Keratinocyte (primary cell): ENCODE results near the gene GJD3. TPM values are rescaled to one million over a fixed set of nuclear protein-coding genes. Genes with fewer than 3 reads are reported as not detected.

Experiments
- DNase-seq: peaks from one replicate; pipeline ENCODE4 v3.0.0-alpha.2; 2011; ENCODE audit warnings: low read depth, missing footprints, low spot score
- FAIRE-seq: peaks from 2 replicates; lab custom pipeline; 2011; peaks lifted over from hg19 to GRCh38; lab: Jason Lieb, UNC
- H2AFZ ChIP-seq: 2 replicates; pipeline ENCODE4 v1.6.0; 2012; ENCODE audit warnings: low read length, control low read depth, inconsistent platforms; ENCODE audit not compliant: control insufficient read depth
- H3K27ac ChIP-seq: 2 replicates; pipeline ENCODE4 v1.5.1; 2011; ENCODE audit warnings: low read length; ENCODE audit not compliant: control insufficient read depth, insufficient read depth
- H3K27me3 ChIP-seq: 3 replicates; pipeline ENCODE4 v1.6.0; 2011; ENCODE audit warnings: low read length; ENCODE audit not compliant: control insufficient read depth, insufficient read depth; ENCODE audit errors: extremely low read depth
- H3K36me3 ChIP-seq, 2 experiments: 2 replicates in 1 of 2; 3 replicates in 1 of 2; pipeline ENCODE4 v1.5.1; 2011; ENCODE audit warnings: low read length in 2 of 2, mild to moderate bottlenecking in 1 of 2; ENCODE audit not compliant: control insufficient read depth in 2 of 2, insufficient read depth in 2 of 2; ENCODE audit errors: extremely low read depth in 1 of 2
- H3K4me1 ChIP-seq: 3 replicates; pipeline ENCODE4 v1.5.1; 2011; ENCODE audit warnings: low read length; ENCODE audit not compliant: control insufficient read depth, insufficient read depth; ENCODE audit errors: extremely low read depth
- H3K4me2 ChIP-seq: 3 replicates; pipeline ENCODE4 v1.6.0; 2011; ENCODE audit warnings: low read depth, low read length; ENCODE audit not compliant: control insufficient read depth, insufficient read depth; ENCODE audit errors: extremely low read depth
- H3K4me3 ChIP-seq, 3 experiments: fragments of 200-600 bp in 1 of 3; sonication (generic) in 1 of 3; 2 replicates in 2 of 3; 3 replicates in 1 of 3; pipeline ENCODE4 v1.5.1; 2011 to 2016; ENCODE audit warnings: low read length in 3 of 3, mild to moderate bottlenecking in 3 of 3, control low read depth in 2 of 3, inconsistent platforms in 1 of 3, low read depth in 1 of 3, mixed read lengths in 1 of 3, mixed run types in 1 of 3, moderate library complexity in 1 of 3; ENCODE audit not compliant: control insufficient read depth in 2 of 3, insufficient read depth in 2 of 3; ENCODE audit errors: extremely low read depth in 1 of 3
- H3K79me2 ChIP-seq: 2 replicates; pipeline ENCODE4 v1.6.0; 2012; ENCODE audit warnings: low read length; ENCODE audit not compliant: control insufficient read depth, insufficient read depth
- H3K9ac ChIP-seq: 3 replicates; pipeline ENCODE4 v1.6.0; 2011; ENCODE audit warnings: low read length; ENCODE audit not compliant: control insufficient read depth, insufficient read depth; ENCODE audit errors: extremely low read depth
- H3K9me1 ChIP-seq: 3 replicates; pipeline ENCODE4 v1.6.0; 2011; ENCODE audit warnings: low read length; ENCODE audit not compliant: control insufficient read depth, insufficient read depth; ENCODE audit errors: extremely low read depth
- H3K9me3 ChIP-seq: 2 replicates; pipeline ENCODE4 v1.5.1; 2012; ENCODE audit warnings: low read depth, low read length; ENCODE audit not compliant: control insufficient read depth
- H4K20me1 ChIP-seq: 3 replicates; pipeline ENCODE4 v1.6.0; 2011; ENCODE audit warnings: low read length; ENCODE audit not compliant: control insufficient read depth, insufficient read depth; ENCODE audit errors: extremely low read depth
- EZH2 ChIP-seq: IDR thresholded peaks from one replicate; pipeline ENCODE4 v1.6.1; 2012; ENCODE audit warnings: inconsistent platforms, mild to moderate bottlenecking, low read length, moderate library complexity
- dilution Hi-C: fragments of 300-500 bp; cut with MboI; formaldehyde crosslinking; loops from one replicate; pipeline ENCODE4 v1.7.0; 2020; ENCODE audit warnings: low sequenced_read_pairs; ENCODE audit not compliant: extremely low pct_ligation_motif_present
- polyA plus RNA-seq, 5 experiments: library from polyadenylated mRNA; depleted of rRNA in 3 of 5; stranded (reverse) in 3 of 5; stranded (forward) in 1 of 5; unstranded in 1 of 5; fragments of >200 nt; gene quantifications; 1 replicate in 1 of 5; 2 replicates in 3 of 5; 3 replicates in 1 of 5; pipeline versions ENCODE4 v1.2.1 to v1.2.3, GENCODE V29; 2011 to 2012; ENCODE audit warnings: missing spikeins in 2 of 5, low read depth in 1 of 5, low replicate concordance in 1 of 5
- TF ChIP-seq, protein P1 (sequence below), 3 experiments: IDR thresholded peaks in 1 of 3; conservative IDR thresholded peaks in 1 of 3; optimal IDR thresholded peaks in 1 of 3; 2 replicates in 2 of 3; 3 replicates in 1 of 3; pipeline versions ENCODE3 to v1.5.1; 2011; ENCODE audit warnings: low read length in 3 of 3, mild to moderate bottlenecking in 3 of 3, moderate library complexity in 2 of 3, control low read depth in 1 of 3, inconsistent platforms in 1 of 3; ENCODE audit not compliant: insufficient read depth in 2 of 3; ENCODE audit errors: extremely low read depth in 1 of 3

The GJD3 gene
- polyA plus RNA-seq, 1 donor (not counting 4 experiments of a cell fraction or from before 2014, with no cell fraction given) = not detected

DNA sequence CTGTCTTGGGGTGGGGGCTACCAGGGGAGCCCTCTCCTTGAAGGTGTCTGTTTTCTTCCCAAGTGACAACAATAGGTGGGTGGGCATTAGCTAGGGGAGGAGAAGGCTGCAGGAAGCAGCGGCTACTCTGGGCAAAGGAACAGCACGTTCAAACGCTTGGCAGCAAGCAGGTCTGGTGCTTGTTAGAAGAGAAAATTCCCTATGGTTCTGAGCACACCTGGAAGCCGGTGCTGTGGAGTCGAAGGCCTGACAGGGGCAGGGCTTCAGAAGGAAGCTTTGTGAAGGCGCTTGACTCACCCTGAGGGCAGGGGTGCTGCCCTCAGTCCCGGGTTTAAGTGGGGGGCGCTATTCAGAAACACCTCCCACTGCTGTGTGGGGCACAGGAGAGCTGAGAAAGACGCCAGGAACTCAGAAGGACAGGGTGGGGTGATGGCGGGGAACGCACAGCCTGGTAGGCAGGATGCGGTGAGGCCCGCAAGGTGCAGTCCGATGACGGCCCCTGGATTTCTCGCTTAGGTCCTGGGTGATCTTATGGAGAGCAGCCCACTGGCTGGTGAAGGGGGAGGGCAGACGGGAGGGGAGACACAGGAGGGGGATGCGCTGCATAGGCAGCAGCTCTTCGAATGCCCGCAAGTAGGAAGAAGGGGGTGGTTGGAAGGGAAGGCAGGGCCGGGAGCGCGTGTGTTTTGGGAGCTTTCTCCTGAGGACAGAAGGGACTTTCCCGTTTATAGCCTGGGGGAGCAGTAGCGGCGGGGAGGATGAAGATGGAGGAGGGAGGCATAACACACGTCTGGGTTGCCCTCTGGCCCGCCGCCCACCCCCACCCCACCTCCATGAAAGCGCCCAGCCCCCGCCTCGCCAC lies 3.2 kb downstream of the GJD3 start:
- peaks cover 3% of the 10 kb centered on the region for H3K4me1 ChIP-seq
- dilution Hi-C loops = loop anchor here (5.0 kb wide), 1 partner anchor 59 kb away; no protein-coding TSS in a partner anchor
- H3K4me2 ChIP-seq = no peak overlapping the region
- DNase-seq (no peak), FAIRE-seq (no peak)
- no peak overlapping the region for H3K9ac ChIP-seq
- H3K9me1 ChIP-seq = no peaks in the 10 kb centered on the region
- H3K4me3 ChIP-seq = no peak overlapping the region
- no peaks in the 10 kb centered on the region for H3K9me3 ChIP-seq
- no peaks in the 10 kb centered on the region for H3K27me3 ChIP-seq
- no peak overlapping the region for H2AFZ ChIP-seq
- no peaks in the 10 kb centered on the region for H4K20me1 ChIP-seq
- H3K36me3 ChIP-seq = no peaks in the 10 kb centered on the region
- no peaks in the 10 kb centered on the region for H3K79me2 ChIP-seq
- TF ChIP-seq, protein P1, sequence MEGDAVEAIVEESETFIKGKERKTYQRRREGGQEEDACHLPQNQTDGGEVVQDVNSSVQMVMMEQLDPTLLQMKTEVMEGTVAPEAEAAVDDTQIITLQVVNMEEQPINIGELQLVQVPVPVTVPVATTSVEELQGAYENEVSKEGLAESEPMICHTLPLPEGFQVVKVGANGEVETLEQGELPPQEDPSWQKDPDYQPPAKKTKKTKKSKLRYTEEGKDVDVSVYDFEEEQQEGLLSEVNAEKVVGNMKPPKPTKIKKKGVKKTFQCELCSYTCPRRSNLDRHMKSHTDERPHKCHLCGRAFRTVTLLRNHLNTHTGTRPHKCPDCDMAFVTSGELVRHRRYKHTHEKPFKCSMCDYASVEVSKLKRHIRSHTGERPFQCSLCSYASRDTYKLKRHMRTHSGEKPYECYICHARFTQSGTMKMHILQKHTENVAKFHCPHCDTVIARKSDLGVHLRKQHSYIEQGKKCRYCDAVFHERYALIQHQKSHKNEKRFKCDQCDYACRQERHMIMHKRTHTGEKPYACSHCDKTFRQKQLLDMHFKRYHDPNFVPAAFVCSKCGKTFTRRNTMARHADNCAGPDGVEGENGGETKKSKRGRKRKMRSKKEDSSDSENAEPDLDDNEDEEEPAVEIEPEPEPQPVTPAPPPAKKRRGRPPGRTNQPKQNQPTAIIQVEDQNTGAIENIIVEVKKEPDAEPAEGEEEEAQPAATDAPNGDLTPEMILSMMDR (optimal IDR thresholded peaks at IDR 0.05 in 1 of 3, IDR thresholded peaks at IDR 0.05 in 1 of 3, conservative IDR thresholded peaks at IDR 0.05 in 1 of 3; ENCODE audit: extremely low read depth in 1 of 3, insufficient read depth in 2 of 3, low read length in 3 of 3) = no peak
- no peak for TF ChIP-seq EZH2
- H3K27ac ChIP-seq = no peak overlapping the region

DNA sequence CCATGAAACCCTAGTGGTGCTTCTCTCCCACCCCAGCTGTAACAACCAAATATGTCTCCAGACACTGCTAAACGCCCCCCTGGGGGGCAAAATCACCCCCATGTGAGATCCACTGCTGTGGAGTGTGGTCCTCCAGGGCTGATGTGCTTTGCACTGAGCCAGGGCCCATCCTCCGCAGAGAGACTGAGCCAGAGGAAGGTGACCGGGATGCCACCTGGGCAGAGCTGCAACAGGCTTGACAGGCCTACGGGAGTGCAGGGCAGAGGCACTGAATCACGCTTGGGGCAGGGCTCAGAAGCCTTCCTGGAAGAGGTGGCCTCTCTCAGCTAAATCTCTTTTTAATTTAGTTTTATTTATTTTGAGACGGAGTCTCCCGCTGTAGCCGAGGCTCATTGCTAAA lies 4.4 kb downstream of the GJD3 start:
- H3K36me3 ChIP-seq = peaks cover 3 to 4% of the 10 kb centered on the region in 2 experiments
- H3K4me1 ChIP-seq = peaks cover 3% of the 10 kb centered on the region
- H4K20me1 ChIP-seq = no peaks in the 10 kb centered on the region
- no peaks in the 10 kb centered on the region for H3K9me1 ChIP-seq
- no peak overlapping the region for H3K9ac ChIP-seq
- no peak overlapping the region for H3K27ac ChIP-seq
- H3K4me2 ChIP-seq = no peak overlapping the region
- no peaks in the 10 kb centered on the region for H3K9me3 ChIP-seq
- no peak for DNase-seq
- H3K79me2 ChIP-seq = no peaks in the 10 kb centered on the region
- no peaks in the 10 kb centered on the region for H3K27me3 ChIP-seq
- dilution Hi-C loops = loop anchor here (5.0 kb wide), 1 partner anchor 58 kb away; no protein-coding TSS in a partner anchor
- FAIRE-seq = no peak
- no peak overlapping the region for H3K4me3 ChIP-seq
- TF ChIP-seq, protein P1 (optimal IDR thresholded peaks at IDR 0.05 in 1 of 3, IDR thresholded peaks at IDR 0.05 in 1 of 3, conservative IDR thresholded peaks at IDR 0.05 in 1 of 3; ENCODE audit: extremely low read depth in 1 of 3, insufficient read depth in 2 of 3, low read length in 3 of 3) = no peak
- TF ChIP-seq EZH2 = no peak
- H2AFZ ChIP-seq = no peak overlapping the region
